GM12891 (cell line): ENCODE data around the gene MAML2.

ENCODE experiments used
- PAX5 ChIP-seq: IDR thresholded peaks from 2 replicates; pipeline ENCODE4 v1.6.1; 2011; ENCODE audit warnings: low read length, moderate library complexity, mild to moderate bottlenecking; ENCODE audit not compliant: insufficient read depth, severe bottlenecking
- POLR2A ChIP-seq: IDR thresholded peaks from 2 replicates; pipeline ENCODE4 v1.6.1; 2011; ENCODE audit warnings: low read depth, low read length, control low read depth
- POLR2AphosphoS5 ChIP-seq: IDR thresholded peaks from 2 replicates; pipeline ENCODE4 v1.6.1; 2011; ENCODE audit warnings: low read depth, low read length, control low read depth
- TAF1 ChIP-seq: IDR thresholded peaks from 2 replicates; pipeline ENCODE4 v1.6.1; 2011; ENCODE audit warnings: low read depth, low read length, control low read depth

GRCh38 chr11:96116376-96116775, 226.6 kb downstream of the MAML2 start:
- TF ChIP-seq POLR2A (no peak), POLR2AphosphoS5 (no peak), PAX5 (no peak), TAF1 (no peak)
